ENCODE measurements around the gene GSX2.

GSX2 gene

DNA sequence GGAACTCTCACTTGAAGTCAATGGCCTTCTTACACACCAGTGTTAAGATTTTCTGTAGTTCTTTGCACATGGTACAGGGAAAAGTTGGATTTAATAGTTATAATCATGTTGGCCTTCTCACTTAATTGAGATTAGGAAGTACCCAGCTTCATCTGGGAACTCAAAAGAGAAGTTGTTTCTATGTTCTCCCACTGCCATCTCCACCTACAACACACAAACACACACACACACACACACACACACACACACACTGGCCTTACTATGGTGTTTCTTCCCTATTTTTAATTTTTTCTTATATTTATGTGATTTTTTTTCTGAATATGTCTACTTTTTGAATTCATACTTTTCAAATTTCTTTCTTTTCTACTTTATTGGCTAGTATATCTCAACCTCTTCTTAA, 25.6 kb upstream of the GSX2 start:
- FAIRE-seq (no peak), DNase-seq (ENCODE audit: insufficient read length, low spot score) (no peak)
- TF ChIP-seq TAF1 (IDR thresholded peaks at IDR 0.05; ENCODE audit: low read depth, low read length) = no peak
- no peak for TF ChIP-seq SPI1 (IDR thresholded peaks at IDR 0.05; ENCODE audit: low read depth, low read length)
- no peak for TF ChIP-seq PAX5 (IDR thresholded peaks at IDR 0.05; ENCODE audit: insufficient read depth, low read length, severe bottlenecking)
- no peak for TF ChIP-seq POLR2A (IDR thresholded peaks at IDR 0.05; ENCODE audit: low read depth, low read length)
- TF ChIP-seq POU2F2 (IDR thresholded peaks at IDR 0.05; ENCODE audit: low read depth, low read length) = no peak
- no peak for TF ChIP-seq POLR2AphosphoS5 (IDR thresholded peaks at IDR 0.05; ENCODE audit: low read depth, low read length)

DNA sequence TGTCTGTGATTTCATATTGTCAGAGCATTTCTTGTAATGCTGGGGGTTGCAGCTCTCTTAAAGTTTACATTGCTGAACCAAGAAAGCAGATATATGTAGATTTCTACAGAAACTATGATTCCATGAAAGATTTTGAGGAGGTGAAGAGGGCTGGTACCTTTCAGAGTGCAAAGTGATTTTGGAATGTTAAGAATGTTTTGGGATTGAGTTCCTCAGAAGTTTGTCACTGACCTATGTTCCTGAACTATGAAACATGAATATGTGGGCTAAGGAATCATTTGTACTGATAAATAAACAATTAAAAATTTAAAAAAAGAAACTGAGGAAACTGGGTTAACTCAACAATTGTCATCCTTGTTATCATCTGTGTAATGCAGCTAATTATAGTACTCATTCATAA, 23.3 kb upstream of the GSX2 start:
- DNase-seq (ENCODE audit: insufficient read length, low spot score) = no peak
- FAIRE-seq = no peak
- TF ChIP-seq PAX5 (IDR thresholded peaks at IDR 0.05; ENCODE audit: insufficient read depth, low read length, severe bottlenecking) (no peak), SPI1 (IDR thresholded peaks at IDR 0.05; ENCODE audit: low read depth, low read length) (no peak), POLR2AphosphoS5 (IDR thresholded peaks at IDR 0.05; ENCODE audit: low read depth, low read length) (no peak), POLR2A (IDR thresholded peaks at IDR 0.05; ENCODE audit: low read depth, low read length) (no peak), POU2F2 (IDR thresholded peaks at IDR 0.05; ENCODE audit: low read depth, low read length) (no peak), TAF1 (IDR thresholded peaks at IDR 0.05; ENCODE audit: low read depth, low read length) (no peak)

DNA sequence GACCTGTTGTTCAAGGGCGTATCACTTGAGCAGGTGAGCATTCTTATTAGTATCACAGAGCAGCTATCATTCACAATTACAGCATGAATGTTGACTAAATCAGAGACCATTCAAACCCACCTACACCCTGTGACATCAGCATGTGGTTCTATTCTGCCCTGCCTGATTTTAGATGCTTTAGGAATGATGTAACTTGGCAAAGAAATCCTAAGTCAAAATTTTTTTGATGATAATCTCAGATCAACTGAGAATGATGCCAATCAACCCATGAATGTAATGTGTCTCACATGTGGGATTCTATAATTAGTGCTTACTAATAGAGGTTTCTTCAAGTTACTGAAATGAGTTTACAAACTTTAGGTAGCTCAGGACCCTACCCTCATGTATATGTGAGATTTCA, 22.2 kb upstream of the GSX2 start:
- DNase-seq (ENCODE audit: insufficient read length, low spot score) (no peak), FAIRE-seq (no peak)

DNA sequence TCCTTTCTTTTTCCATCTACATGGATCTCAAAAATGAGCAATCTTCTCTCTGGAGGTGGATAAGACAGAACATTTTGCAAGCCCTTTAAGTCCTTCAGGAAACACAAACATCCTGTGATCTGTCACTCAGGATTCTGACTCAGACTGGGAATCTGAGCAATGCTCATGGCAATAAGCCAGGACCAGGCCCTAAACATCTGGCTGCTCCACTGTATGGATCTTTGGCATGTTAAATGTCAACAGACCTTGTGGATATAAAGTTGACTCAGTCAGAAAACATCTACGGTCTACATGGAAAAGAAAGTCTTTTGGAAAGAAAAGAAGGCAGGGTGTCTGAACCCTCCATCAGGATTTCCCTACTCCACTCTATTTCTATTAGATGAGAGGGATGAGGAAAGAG, 17.8 kb upstream of the GSX2 start:
- DNase-seq (ENCODE audit: insufficient read length, low spot score) = no peak
- no peak for FAIRE-seq
- no peak for TF ChIP-seq POLR2A (IDR thresholded peaks at IDR 0.05; ENCODE audit: low read depth, low read length)
- no peak for TF ChIP-seq POLR2AphosphoS5 (IDR thresholded peaks at IDR 0.05; ENCODE audit: low read depth, low read length)
- no peak for TF ChIP-seq PAX5 (IDR thresholded peaks at IDR 0.05; ENCODE audit: insufficient read depth, low read length, severe bottlenecking)
- no peak for TF ChIP-seq TAF1 (IDR thresholded peaks at IDR 0.05; ENCODE audit: low read depth, low read length)

More for the DNA sequence above, 22.2 kb upstream of the GSX2 start:
- no peak for TF ChIP-seq POLR2AphosphoS5 (IDR thresholded peaks at IDR 0.05; ENCODE audit: low read depth, low read length)
- no peak for TF ChIP-seq POLR2A (IDR thresholded peaks at IDR 0.05; ENCODE audit: low read depth, low read length)
- TF ChIP-seq SPI1 (IDR thresholded peaks at IDR 0.05; ENCODE audit: low read depth, low read length) = no peak
- no peak for TF ChIP-seq POU2F2 (IDR thresholded peaks at IDR 0.05; ENCODE audit: low read depth, low read length)
- no peak for TF ChIP-seq PAX5 (IDR thresholded peaks at IDR 0.05; ENCODE audit: insufficient read depth, low read length, severe bottlenecking)
- no peak for TF ChIP-seq TAF1 (IDR thresholded peaks at IDR 0.05; ENCODE audit: low read depth, low read length)

DNA sequence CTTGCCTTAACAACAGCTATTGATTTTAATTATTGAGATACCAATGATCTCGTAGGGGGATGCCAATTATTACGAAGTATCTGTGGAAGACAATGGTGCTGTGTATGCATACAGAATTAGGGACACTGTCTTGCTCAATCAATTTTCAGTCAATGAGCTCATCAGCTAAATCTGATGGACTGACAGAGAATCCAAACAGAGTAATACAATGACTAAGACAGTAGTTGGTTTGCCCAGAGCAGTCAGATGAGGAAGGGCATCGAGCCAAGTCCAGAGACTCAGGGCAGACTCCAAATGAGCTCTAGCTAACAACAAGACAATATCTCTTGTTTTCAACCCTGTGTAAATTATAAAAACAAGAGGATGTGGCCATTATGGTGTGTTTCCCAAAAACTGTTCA, 14.7 kb upstream of the GSX2 start:
- DNase-seq (ENCODE audit: insufficient read length, low spot score) (no peak), FAIRE-seq (no peak)
- TF ChIP-seq POLR2A (IDR thresholded peaks at IDR 0.05; ENCODE audit: low read depth, low read length) (no peak), POLR2AphosphoS5 (IDR thresholded peaks at IDR 0.05; ENCODE audit: low read depth, low read length) (no peak), PAX5 (IDR thresholded peaks at IDR 0.05; ENCODE audit: insufficient read depth, low read length, severe bottlenecking) (no peak), TAF1 (IDR thresholded peaks at IDR 0.05; ENCODE audit: low read depth, low read length) (no peak), SPI1 (IDR thresholded peaks at IDR 0.05; ENCODE audit: low read depth, low read length) (no peak), POU2F2 (IDR thresholded peaks at IDR 0.05; ENCODE audit: low read depth, low read length) (no peak)

DNA sequence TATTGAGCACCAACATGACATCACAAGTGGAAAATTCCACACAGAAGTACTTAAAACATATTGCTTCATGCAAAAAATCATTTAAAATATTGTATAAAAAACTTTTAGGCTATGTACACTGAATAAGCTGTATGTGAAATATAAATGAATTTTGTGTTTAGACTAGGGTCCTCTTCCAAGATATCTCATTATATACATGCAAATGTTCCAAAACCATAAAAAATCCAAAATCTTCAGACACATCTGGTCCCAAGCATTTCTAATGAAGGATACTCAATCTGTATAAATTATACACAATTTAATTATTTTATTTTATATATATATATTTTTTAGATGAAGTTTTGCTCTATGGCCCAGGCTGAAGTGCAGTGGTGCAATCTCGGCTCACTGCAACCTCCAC, 10.1 kb upstream of the GSX2 start:
- DNase-seq (ENCODE audit: insufficient read length, low spot score) = no peak
- no peak for FAIRE-seq
- TF ChIP-seq SPI1 (IDR thresholded peaks at IDR 0.05; ENCODE audit: low read depth, low read length) = no peak
- no peak for TF ChIP-seq TAF1 (IDR thresholded peaks at IDR 0.05; ENCODE audit: low read depth, low read length)
- no peak for TF ChIP-seq PAX5 (IDR thresholded peaks at IDR 0.05; ENCODE audit: insufficient read depth, low read length, severe bottlenecking)
- TF ChIP-seq POU2F2 (IDR thresholded peaks at IDR 0.05; ENCODE audit: low read depth, low read length) = no peak
- TF ChIP-seq POLR2A (IDR thresholded peaks at IDR 0.05; ENCODE audit: low read depth, low read length) = no peak

DNA sequence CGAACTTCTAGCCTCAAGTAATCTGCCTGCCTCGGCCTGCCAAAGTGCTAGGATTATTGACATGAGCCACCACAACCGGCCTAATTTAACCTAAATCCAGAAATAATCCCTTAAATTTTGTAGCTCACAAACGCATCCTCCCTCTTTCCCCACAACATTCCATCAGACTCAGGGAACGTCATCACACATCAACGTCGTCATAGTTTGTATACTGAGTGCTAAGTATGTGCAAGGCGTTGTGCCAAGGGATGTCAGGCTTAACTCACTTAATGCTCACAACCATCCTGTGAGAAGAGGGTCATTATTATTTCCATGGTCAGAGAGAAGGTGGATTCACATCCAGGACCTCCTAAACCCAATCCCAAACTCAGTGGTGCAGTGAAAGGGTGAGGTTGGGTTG, 9.6 kb upstream of the GSX2 start:
- DNase-seq (ENCODE audit: insufficient read length, low spot score) = no peak
- no peak for FAIRE-seq
- TF ChIP-seq SPI1 (IDR thresholded peaks at IDR 0.05; ENCODE audit: low read depth, low read length) = no peak
- TF ChIP-seq TAF1 (IDR thresholded peaks at IDR 0.05; ENCODE audit: low read depth, low read length) = no peak
- TF ChIP-seq POLR2AphosphoS5 (IDR thresholded peaks at IDR 0.05; ENCODE audit: low read depth, low read length) = no peak
- TF ChIP-seq POLR2A (IDR thresholded peaks at IDR 0.05; ENCODE audit: low read depth, low read length) = no peak
- no peak for TF ChIP-seq POU2F2 (IDR thresholded peaks at IDR 0.05; ENCODE audit: low read depth, low read length)
- TF ChIP-seq PAX5 (IDR thresholded peaks at IDR 0.05; ENCODE audit: insufficient read depth, low read length, severe bottlenecking) = no peak

DNA sequence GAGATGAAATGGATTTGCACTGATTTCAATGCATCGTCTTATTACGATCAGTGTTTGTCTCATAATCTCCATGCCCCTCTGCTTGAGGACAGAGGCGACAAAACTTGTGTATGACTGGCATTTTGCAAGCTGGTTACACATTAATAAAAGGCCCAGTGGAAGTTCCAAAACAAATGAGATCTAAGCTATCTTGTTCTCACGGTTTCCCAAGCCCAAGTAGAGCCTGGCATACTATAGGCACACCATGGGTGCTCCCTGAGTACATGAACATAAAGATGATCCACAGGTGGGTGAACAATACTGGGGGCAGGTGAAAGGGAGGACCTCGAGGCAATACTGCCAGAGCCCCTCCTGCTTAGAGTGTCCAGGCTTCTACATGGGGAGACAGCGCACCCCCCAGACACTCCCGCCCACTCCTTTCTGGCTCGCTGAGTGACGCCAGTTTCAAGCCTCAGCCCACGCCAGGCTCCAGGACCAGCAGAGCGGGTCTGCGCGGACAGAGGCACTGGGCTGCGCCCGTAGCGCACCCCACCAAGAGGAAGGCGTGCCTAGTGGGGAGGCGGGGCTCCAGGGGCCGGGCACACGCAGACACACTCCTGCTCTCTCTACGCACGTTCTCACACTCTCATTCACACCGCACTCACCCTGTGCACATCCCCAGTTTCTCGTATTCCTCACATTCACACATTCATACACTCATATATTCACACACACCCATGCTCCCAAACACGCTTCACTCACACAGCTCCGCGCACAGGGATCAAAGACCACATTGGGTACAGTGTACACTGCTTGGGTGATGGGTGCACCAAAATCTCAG, 8.9 kb upstream of the GSX2 start:
- no peak for DNase-seq (ENCODE audit: insufficient read length, low spot score)
- FAIRE-seq = peak; percentile 26
- TF ChIP-seq PAX5 (IDR thresholded peaks at IDR 0.05; ENCODE audit: insufficient read depth, low read length, severe bottlenecking) = no peak
- TF ChIP-seq SPI1 (IDR thresholded peaks at IDR 0.05; ENCODE audit: low read depth, low read length) = no peak
- no peak for TF ChIP-seq POLR2A (IDR thresholded peaks at IDR 0.05; ENCODE audit: low read depth, low read length)
- TF ChIP-seq POU2F2 (IDR thresholded peaks at IDR 0.05; ENCODE audit: low read depth, low read length) = no peak
- TF ChIP-seq TAF1 (IDR thresholded peaks at IDR 0.05; ENCODE audit: low read depth, low read length) = no peak
- TF ChIP-seq POLR2AphosphoS5 (IDR thresholded peaks at IDR 0.05; ENCODE audit: low read depth, low read length) = no peak

DNA sequence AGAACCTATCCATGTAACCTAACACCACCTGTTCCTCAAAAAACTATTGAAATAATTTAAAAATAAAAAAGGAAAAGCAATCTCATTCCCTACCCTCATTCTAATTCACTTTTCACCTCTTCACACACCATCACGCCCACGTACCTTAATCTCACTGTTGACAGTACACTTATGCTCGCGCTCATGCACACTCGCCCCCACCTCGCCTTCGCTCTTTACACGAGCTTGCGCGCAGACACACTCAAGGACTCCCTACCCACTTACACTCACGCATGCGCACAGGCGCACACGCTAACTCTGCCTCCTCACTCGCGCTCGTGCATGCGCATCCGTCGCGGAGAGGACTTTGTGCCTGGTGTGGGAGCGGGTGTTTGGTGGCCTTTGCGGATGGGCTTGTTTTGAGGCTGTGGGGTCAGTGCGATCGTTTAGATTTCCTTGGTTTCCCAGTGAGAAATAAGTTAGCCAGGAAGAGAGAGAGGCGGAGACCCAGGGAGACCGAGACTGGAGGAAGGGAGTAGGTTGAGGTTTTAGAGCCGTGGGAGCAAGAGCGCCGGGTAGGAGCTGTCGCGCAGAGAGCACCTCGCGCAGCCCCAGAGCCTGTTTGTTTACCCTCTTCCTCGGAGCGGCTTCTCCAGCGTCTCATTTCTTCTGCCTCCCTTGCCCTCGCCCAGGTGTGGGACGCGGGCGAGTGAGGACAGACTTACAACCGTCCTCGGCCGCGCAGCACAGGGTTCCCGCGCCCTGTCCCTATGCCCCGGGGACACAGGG, 8.1 kb upstream of the GSX2 start:
- TF ChIP-seq PAX5 (IDR thresholded peaks at IDR 0.05; ENCODE audit: insufficient read depth, low read length, severe bottlenecking) (no peak), SPI1 (IDR thresholded peaks at IDR 0.05; ENCODE audit: low read depth, low read length) (no peak), TAF1 (IDR thresholded peaks at IDR 0.05; ENCODE audit: low read depth, low read length) (no peak), POU2F2 (IDR thresholded peaks at IDR 0.05; ENCODE audit: low read depth, low read length) (no peak)
- DNase-seq (ENCODE audit: insufficient read length, low spot score) (no peak), FAIRE-seq (peak; percentile 94)
